ENCODE measurements around the gene ZNF823.
"Not testable (repeated sequence)": the region's sequence is repeated elsewhere in the genome, so short reads cannot be mapped to it uniquely, and the experiment has no call there.

The ZNF823 gene

DNA sequence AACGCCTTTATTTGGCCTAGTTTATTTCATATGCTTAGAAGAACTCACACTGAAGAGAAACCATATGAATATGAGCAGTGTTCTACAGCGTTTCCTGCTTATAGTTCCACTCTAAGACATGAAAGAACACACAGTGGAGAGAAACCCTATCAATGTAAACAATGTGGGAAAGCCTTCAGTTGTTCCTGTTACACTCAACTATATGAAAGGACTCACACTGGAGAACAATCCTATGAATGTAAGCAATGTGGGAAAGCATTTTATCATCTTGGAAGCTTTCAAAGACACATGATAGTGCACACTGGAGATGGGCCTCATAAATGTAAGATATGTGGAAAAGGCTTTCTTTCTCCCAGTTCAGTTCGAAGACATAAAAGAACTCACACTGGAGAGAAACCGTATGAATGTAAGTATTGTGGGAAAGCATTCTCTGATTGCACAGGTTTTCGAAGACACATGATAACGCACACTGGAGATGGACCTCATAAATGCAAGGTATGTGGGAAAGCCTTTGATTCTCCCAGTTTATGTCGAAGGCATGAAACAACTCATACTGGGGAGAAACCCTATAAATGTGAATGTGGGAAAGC lies 41.8 kb upstream of the ZNF823 start:
- no peak for TF ChIP-seq L3MBTL2 (conservative IDR thresholded peaks at IDR 0.05)
- no peak for TF ChIP-seq BHLHE40 (IDR thresholded peaks at IDR 0.05; ENCODE audit: borderline replicate concordance)
- POLR2A ChIA-PET: no interaction called here
- no peak for DNase-seq (ENCODE audit: extremely low spot score)
- CTCF ChIA-PET: no interaction called here

DNA sequence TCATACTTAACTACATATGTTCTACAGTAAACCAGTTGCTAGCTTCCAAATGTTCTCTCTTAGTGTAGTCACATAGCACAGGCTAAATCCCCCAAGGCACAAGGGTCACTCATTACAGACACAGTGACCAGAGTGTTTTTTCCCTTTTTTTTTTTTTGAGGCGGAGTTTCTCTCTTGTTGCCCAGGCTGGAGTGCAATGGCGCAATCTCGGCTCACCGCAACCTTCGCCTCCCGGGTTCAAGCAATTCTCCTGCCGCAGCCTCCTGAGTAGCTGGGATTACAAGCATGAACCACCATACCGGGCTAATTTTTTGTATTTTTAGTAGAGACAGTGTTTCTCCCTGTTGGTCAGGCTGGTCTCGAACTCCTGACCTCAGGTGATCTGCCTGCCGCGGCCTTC lies 37.9 kb upstream of the ZNF823 start:
- DNase-seq (ENCODE audit: extremely low spot score); CTCF ChIA-PET; POLR2A ChIA-PET: not testable (repeated sequence)

DNA sequence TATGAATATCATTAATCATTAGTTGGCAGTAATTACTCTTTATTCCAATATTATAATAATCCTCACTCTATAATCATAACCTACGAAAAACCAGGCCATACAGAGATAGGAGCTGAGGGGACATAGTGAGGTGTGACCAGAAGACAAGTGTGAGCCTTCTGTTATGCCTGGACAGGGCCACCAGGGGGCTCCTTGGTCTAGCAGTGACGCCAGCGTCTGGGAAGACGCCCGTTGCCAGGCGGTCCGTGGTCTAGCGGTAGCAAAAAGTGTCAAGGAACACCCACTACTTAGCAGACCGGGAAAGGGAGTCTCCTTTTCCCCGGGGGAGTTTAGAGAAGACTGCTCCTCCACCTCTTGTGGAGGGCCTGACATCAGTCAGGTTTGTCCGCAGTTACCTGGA lies 32.8 kb upstream of the ZNF823 start:
- CTCF ChIA-PET; DNase-seq (ENCODE audit: extremely low spot score); POLR2A ChIA-PET: not testable (repeated sequence)

DNA sequence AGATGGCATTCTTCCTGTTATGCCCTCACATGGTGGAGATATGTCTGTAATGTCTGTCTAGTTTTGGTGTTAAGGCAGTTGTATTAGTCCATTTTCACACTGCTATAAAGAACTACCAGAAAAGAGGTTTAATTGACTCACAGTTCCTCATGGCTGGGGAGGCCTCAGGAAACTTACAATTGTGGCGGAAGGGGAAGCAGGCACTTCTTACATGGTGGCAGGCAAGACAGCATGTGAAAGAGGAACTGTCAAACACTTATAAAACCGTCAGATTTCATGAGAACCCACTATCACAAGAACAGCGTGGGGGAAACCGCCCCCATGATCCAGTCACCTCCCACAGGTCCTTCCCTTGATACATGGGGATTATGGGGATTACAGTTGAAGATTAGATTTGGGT lies 31.2 kb upstream of the ZNF823 start:
- DNase-seq (ENCODE audit: extremely low spot score): no peak
- ChIA-PET POLR2A (no interaction called here), CTCF (no interaction called here)
- no peak for TF ChIP-seq L3MBTL2 (conservative IDR thresholded peaks at IDR 0.05)
- TF ChIP-seq, protein P1, sequence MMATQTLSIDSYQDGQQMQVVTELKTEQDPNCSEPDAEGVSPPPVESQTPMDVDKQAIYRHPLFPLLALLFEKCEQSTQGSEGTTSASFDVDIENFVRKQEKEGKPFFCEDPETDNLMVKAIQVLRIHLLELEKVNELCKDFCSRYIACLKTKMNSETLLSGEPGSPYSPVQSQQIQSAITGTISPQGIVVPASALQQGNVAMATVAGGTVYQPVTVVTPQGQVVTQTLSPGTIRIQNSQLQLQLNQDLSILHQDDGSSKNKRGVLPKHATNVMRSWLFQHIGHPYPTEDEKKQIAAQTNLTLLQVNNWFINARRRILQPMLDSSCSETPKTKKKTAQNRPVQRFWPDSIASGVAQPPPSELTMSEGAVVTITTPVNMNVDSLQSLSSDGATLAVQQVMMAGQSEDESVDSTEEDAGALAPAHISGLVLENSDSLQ (IDR thresholded peaks at IDR 0.05): no peak
- no peak for TF ChIP-seq FOXK2 (IDR thresholded peaks at IDR 0.05)
- TF ChIP-seq LEF1 (IDR thresholded peaks at IDR 0.05; ENCODE audit: borderline replicate concordance): no peak
- TF ChIP-seq NFRKB (IDR thresholded peaks at IDR 0.05): no peak
- no peak for TF ChIP-seq FOXA1 (IDR thresholded peaks at IDR 0.05)
- TF ChIP-seq BHLHE40 (IDR thresholded peaks at IDR 0.05; ENCODE audit: borderline replicate concordance): no peak
- TF ChIP-seq SUZ12 (IDR thresholded peaks at IDR 0.05): no peak
- no peak for TF ChIP-seq ARNT (IDR thresholded peaks at IDR 0.05)

DNA sequence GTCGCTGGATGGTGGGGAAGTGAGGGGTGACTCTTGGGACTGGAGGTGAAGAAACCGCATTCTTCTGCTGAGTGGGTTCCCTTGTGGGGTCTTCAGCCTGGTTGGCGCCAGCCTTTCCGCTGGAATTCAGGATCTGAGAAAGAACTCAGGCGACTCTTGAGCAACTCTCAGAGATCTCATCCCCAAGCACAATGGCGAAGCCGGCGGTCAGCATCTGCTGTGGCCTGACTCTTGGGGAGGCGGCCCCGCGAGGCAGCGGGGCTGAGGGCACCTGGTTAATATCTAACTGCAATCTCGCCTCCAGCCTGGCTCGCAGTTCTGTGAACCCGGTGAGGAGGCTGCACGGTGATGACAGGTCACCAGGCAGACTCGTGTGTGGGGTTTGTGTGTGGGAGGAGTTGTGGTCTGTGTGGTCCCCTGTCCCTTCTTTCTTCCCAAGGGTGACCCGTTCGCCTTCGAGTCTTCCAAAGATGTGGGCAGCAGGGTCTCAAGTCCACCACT lies 28.9 kb upstream of the ZNF823 start:
- POLR2A ChIA-PET: no interaction called here
- TF ChIP-seq L3MBTL2 (conservative IDR thresholded peaks at IDR 0.05) (no peak), ZNF384 (IDR thresholded peaks at IDR 0.05) (no peak), BHLHE40 (IDR thresholded peaks at IDR 0.05; ENCODE audit: borderline replicate concordance) (no peak), LEF1 (IDR thresholded peaks at IDR 0.05; ENCODE audit: borderline replicate concordance) (no peak), SP1 (IDR thresholded peaks at IDR 0.05) (no peak), ARNT (IDR thresholded peaks at IDR 0.05) (no peak), ELF4 (IDR thresholded peaks at IDR 0.05) (no peak), FOXA1 (IDR thresholded peaks at IDR 0.05) (no peak), FOXK2 (IDR thresholded peaks at IDR 0.05) (no peak), TARDBP (IDR thresholded peaks at IDR 0.05) (no peak)
- TF ChIP-seq, protein P1 (IDR thresholded peaks at IDR 0.05): no peak
- no peak for DNase-seq (ENCODE audit: extremely low spot score)
- CTCF ChIA-PET: no interaction called here

DNA sequence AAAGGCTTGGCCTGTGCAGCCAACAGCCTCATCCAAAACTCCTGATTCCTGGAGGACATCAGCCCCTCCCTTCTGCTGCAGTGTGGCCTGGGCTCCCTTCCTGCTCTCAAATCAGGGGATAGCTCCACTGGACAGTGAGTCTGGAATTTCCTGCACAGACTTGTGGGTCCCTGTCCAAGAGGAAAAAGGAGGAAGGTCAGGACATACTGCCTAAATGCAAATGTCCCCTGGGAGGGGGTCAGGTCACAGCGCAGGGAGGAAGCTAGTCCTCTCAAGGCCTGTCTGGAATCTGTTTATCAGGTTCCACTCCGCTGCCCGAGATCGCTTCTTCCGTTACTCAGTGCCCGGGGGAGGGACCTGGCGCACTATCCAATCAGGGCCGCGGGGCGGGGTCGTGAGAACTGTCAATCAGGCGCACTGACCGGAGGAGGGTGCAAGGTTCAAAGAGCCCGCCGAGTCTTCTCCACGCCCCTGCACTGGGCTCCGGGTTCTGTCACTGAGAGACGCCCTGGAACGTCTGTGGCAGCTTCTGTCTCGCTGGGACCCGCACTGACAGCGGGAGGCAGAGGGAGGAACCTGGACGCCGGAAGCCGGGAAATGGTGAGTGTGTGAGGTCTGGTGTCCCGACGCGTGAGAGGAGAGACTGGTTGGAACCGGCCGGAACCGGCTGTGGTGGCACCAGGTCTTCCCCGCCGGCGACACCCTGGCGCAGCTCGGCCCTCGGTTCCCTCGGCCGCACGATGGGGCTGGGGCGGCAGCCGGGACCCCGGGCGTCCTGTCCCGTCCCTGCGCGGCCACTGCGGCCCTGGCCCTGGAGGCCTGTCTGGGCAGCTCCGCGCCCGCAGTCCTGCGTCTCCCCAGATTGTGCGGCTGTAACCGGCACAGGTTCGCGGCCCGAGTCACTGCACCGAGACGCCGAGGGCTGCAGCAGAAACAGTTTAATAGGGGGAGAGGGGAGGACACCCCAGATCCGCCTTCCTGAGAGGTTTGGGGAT lies 28.1 kb upstream of the ZNF823 start, which contains the start of gene ZNF441:
Gene ZNF441 (plus strand): TSS at position 404 of the 995 bp plus-strand sequence. CDS start 194 bp downstream, at position 598.
- TF ChIP-seq FOXK2 (IDR thresholded peaks at IDR 0.05) (no peak), SP1 (IDR thresholded peaks at IDR 0.05) (no peak), L3MBTL2 (conservative IDR thresholded peaks at IDR 0.05) (peak; percentile 55), ZNF384 (IDR thresholded peaks at IDR 0.05) (no peak), ARNT (IDR thresholded peaks at IDR 0.05) (no peak), FOXM1 (IDR thresholded peaks at IDR 0.05; ENCODE audit: borderline replicate concordance) (no peak), LEF1 (IDR thresholded peaks at IDR 0.05; ENCODE audit: borderline replicate concordance) (no peak)
- TF ChIP-seq, protein P1 (IDR thresholded peaks at IDR 0.05): peak; percentile 96
- ChIA-PET POLR2A (interaction anchor here (1.0 to 1.3 kb wide), 3 partner anchors 24 to 72 kb away, joined by 4 to 5 read pairs (median 5); partner anchors contain the start of gene ZNF440), CTCF (no interaction called here)
- peak; percentile 77 for DNase-seq (ENCODE audit: extremely low spot score)

DNA sequence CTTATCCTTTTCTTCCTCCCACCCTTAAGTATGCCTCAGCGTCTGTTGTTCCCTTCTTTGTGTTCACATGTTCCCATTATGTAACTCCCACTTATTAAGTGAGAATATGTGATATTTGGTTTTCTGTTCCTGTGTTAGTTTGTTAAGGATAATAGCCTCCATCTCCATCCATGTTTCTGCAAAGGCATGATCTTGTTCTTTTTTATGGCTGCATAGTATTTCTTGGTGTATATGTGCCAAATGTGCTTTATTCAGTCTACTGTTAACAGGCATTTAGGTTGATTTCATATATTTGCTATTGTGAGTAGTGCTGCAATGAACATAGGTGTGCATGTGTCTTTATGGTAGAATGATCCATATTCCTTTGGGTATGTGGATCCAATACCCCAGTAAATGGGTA lies 24.9 kb upstream of the ZNF823 start:
- no peak for DNase-seq (ENCODE audit: extremely low spot score)
- CTCF ChIA-PET: no interaction called here
- TF ChIP-seq TARDBP (IDR thresholded peaks at IDR 0.05) (no peak), BHLHE40 (IDR thresholded peaks at IDR 0.05; ENCODE audit: borderline replicate concordance) (no peak), ZNF384 (IDR thresholded peaks at IDR 0.05) (no peak), FOXA1 (IDR thresholded peaks at IDR 0.05) (no peak), FOXK2 (IDR thresholded peaks at IDR 0.05) (no peak), SUZ12 (IDR thresholded peaks at IDR 0.05) (no peak), LEF1 (IDR thresholded peaks at IDR 0.05; ENCODE audit: borderline replicate concordance) (no peak), SP1 (IDR thresholded peaks at IDR 0.05) (no peak), FOXM1 (IDR thresholded peaks at IDR 0.05; ENCODE audit: borderline replicate concordance) (no peak), CTBP1 (IDR thresholded peaks at IDR 0.05; ENCODE audit: borderline replicate concordance) (no peak)
- TF ChIP-seq, protein P1 (IDR thresholded peaks at IDR 0.05): no peak
- POLR2A ChIA-PET: no interaction called here
